ENCODE measurements around the gene WFDC5.
A peak's percentile ranks its signal among the peaks of the same experiment; 100 is the strongest.

WFDC5 gene

GRCh38 chr20:45113865-45114264 lies 1.1 kb downstream of the WFDC5 start:
- DNase-seq = no peak

GRCh38 chr20:45112754-45113153 lies 2.2 kb downstream of the WFDC5 start:
- DNase-seq = no peak

GRCh38 chr20:45111799-45112471 lies 3.0 kb downstream of the WFDC5 start:
- no peak for DNase-seq

- DNase-seq = no peak
These were observed 3.7 kb downstream of the WFDC5 start for GRCh38 chr20:45111285-45111684.

- no peak for DNase-seq
These were observed 4.7 kb downstream of the WFDC5 start for GRCh38 chr20:45110301-45110700.

- no peak for DNase-seq
These were observed 5.3 kb downstream of the WFDC5 start for GRCh38 chr20:45109634-45110033.

- no peak for DNase-seq
These were observed 9.7 kb downstream of the WFDC5 start for GRCh38 chr20:45105317-45105716.

GRCh38 chr20:45104786-45105185 lies 10.2 kb downstream of the WFDC5 start:
- DNase-seq = no peak

- no peak for DNase-seq
These were observed 11.9 kb downstream of the WFDC5 start for GRCh38 chr20:45103072-45103471.

- DNase-seq = no peak
These were observed 13.6 kb downstream of the WFDC5 start for GRCh38 chr20:45101333-45101850.

- no peak for DNase-seq
These were observed 14.3 kb downstream of the WFDC5 start, which contains the start of gene KCNS1 for GRCh38 chr20:45100563-45101245. KCNS1 (minus strand) TSS chr20:45101127; CDS start chr20:45099236, 1,891 bp downstream.

GRCh38 chr20:45098103-45098773 lies 16.7 kb downstream of the WFDC5 start:
- no peak for DNase-seq

GRCh38 chr20:45097485-45098102 lies 17.4 kb downstream of the WFDC5 start:
- DNase-seq = peak; percentile 36

GRCh38 chr20:45096781-45097180 lies 18.2 kb downstream of the WFDC5 start:
- no peak for DNase-seq

- DNase-seq = peak; percentile 51
These were observed 19.2 kb downstream of the WFDC5 start for GRCh38 chr20:45095805-45096238.

- no peak for DNase-seq
These were observed 20.0 kb downstream of the WFDC5 start for GRCh38 chr20:45094864-45095574.

GRCh38 chr20:45094201-45094600 lies 20.8 kb downstream of the WFDC5 start:
- DNase-seq = no peak

GRCh38 chr20:45092898-45093297 lies 22.1 kb downstream of the WFDC5 start:
- DNase-seq = no peak

- no peak for DNase-seq
These were observed 23.6 kb downstream of the WFDC5 start for GRCh38 chr20:45091366-45091765.

- DNase-seq = no peak
These were observed 24.5 kb downstream of the WFDC5 start for GRCh38 chr20:45090481-45090880.

GRCh38 chr20:45088247-45088646 lies 26.7 kb downstream of the WFDC5 start:
- no peak for DNase-seq

GRCh38 chr20:45087814-45088213 lies 27.2 kb downstream of the WFDC5 start:
- DNase-seq = no peak
